AG04450 (cell line): ENCODE results near the gene FGB. TPM values are rescaled to one million over a fixed set of nuclear protein-coding genes. Genes with fewer than 3 reads are reported as not detected.

Experiments used
- CTCF ChIA-PET: fragments of 300-600, 350-600 bp; formaldehyde crosslinking; extraction: SDS; loops from one replicate; lab custom pipeline; 2022; ENCODE audit warnings: antibody characterized with exemption, inconsistent platforms; lab: Charles Lee
- POLR2A ChIA-PET: fragments of 350-600 bp; formaldehyde crosslinking; extraction: SDS; loops from one replicate; lab custom pipeline; 2021; ENCODE audit warnings: antibody characterized with exemption, inconsistent platforms; lab: Yijun Ruan, JAX
- DNase-seq: peaks from one replicate; pipeline ENCODE4 v3.0.0-alpha.2; 2011; ENCODE audit warnings: low read depth, low spot score
- H3K27ac ChIP-seq: one replicate; pipeline ENCODE4 v1.5.1; 2012; ENCODE audit warnings: low read depth, low read length, control low read depth
- H3K27me3 ChIP-seq: one replicate; pipeline ENCODE4 v1.6.0; 2012; ENCODE audit warnings: low read length; ENCODE audit not compliant: control insufficient read depth, insufficient read depth
- H3K4me3 ChIP-seq: 2 replicates; pipeline ENCODE4 v1.5.1; 2011; ENCODE audit warnings: mild to moderate bottlenecking, low read depth, low read length, control low read depth
- H3K9me3 ChIP-seq: 2 replicates; pipeline ENCODE4 v1.5.1; 2012; ENCODE audit warnings: low read length; ENCODE audit not compliant: control insufficient read depth, insufficient read depth
- CTCF ChIP-seq: IDR thresholded peaks from 2 replicates; pipeline ENCODE4 v1.5.1; 2011; ENCODE audit warnings: low read depth, low read length, control low read depth, inconsistent platforms
- polyA plus RNA-seq: library from polyadenylated mRNA; depleted of rRNA; stranded (reverse); fragments of >200 nt; gene quantifications from 2 replicates; pipeline ENCODE4 v1.2.3, GENCODE V29; 2011

Gene FGB
- polyA plus RNA-seq, 1 experiment = 0.17 TPM

GRCh38 chr4:154565704-154566103 is 2.9 kb downstream of the FGB start:
- TF ChIP-seq CTCF = no peak
- CTCF ChIA-PET = interaction anchor here (2.0 kb wide), 1 partner anchor 53 kb away, joined by 8 read pairs; no protein-coding TSS in a partner anchor
- no peak overlapping the region for H3K4me3 ChIP-seq
- no peak for DNase-seq
- H3K27me3 ChIP-seq = no peaks in the 10 kb centered on the region
- no peaks in the 10 kb centered on the region for H3K9me3 ChIP-seq
- H3K27ac ChIP-seq = no peak overlapping the region
- POLR2A ChIA-PET = no interaction called here

- no peak for DNase-seq
- CTCF ChIA-PET = interaction anchor here (4.0 kb wide), 1 partner anchor 52 kb away, joined by 32 read pairs; no protein-coding TSS in a partner anchor
These were observed 3.9 kb downstream of the FGB start for GRCh38 chr4:154566639-154567204.

GRCh38 chr4:154569028-154569427 is 6.2 kb downstream of the FGB start:
- Histone ChIP-seq H3K27ac (no peak overlapping the region), H3K9me3 (no peaks in the 10 kb centered on the region), H3K4me3 (no peak overlapping the region), H3K27me3 (no peaks in the 10 kb centered on the region)
- ChIA-PET POLR2A (no interaction called here), CTCF (interaction anchor here (0.7 to 4.0 kb wide), 5 partner anchors 10 to 69 kb away, joined by 3 to 32 read pairs (median 6); no protein-coding TSS in a partner anchor)
- no peak for DNase-seq
- TF ChIP-seq CTCF = no peak

More at GRCh38 chr4:154566639-154567204, 3.9 kb downstream of the FGB start:
- Histone ChIP-seq H3K27ac (no peak overlapping the region), H3K9me3 (no peaks in the 10 kb centered on the region), H3K4me3 (no peak overlapping the region), H3K27me3 (no peaks in the 10 kb centered on the region)
- POLR2A ChIA-PET = no interaction called here
- no peak for TF ChIP-seq CTCF

DNA sequence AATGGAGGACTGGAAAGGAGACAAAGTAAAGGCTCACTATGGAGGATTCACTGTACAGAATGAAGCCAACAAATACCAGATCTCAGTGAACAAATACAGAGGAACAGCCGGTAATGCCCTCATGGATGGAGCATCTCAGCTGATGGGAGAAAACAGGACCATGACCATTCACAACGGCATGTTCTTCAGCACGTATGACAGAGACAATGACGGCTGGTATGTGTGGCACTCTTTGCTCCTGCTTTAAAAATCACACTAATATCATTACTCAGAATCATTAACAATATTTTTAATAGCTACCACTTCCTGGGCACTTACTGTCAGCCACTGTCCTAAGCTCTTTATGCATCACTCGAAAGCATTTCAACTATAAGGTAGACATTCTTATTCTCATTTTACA is 6.8 kb downstream of the FGB start:
- POLR2A ChIA-PET = no interaction called here

More for the DNA sequence above, 6.8 kb downstream of the FGB start:
- Histone ChIP-seq H3K27ac (no peak overlapping the region), H3K27me3 (no peaks in the 10 kb centered on the region), H3K9me3 (no peaks in the 10 kb centered on the region), H3K4me3 (no peak overlapping the region)
- CTCF ChIA-PET = interaction anchor here (0.8 to 4.0 kb wide), 3 partner anchors 10 to 69 kb away, joined by 3 to 32 read pairs (median 28); no protein-coding TSS in a partner anchor
- TF ChIP-seq CTCF = no peak
- DNase-seq = no peak
